WERI-Rb-1 (cell line): ENCODE measurements around the gene AGAP1.

Source experiments
- DNase-seq: peaks from one replicate; pipeline ENCODE4 v3.0.0-alpha.2; 2020
- H3K27ac ChIP-seq: fragments of 250-450 bp; sonication (Bioruptor Pico); 2 replicates; pipeline ENCODE4 v1.5.1; 2020; ENCODE audit warnings: mild to moderate bottlenecking, moderate library complexity
- H3K27me3 ChIP-seq: fragments of 250-450 bp; sonication (Bioruptor Pico); 2 replicates; pipeline ENCODE4 v1.5.1; 2021; ENCODE audit warnings: mild to moderate bottlenecking, low read depth, moderate library complexity; ENCODE audit not compliant: insufficient read depth, severe bottlenecking
- H3K36me3 ChIP-seq: fragments of 250-450 bp; sonication (Bioruptor Pico); 2 replicates; pipeline ENCODE4 v1.5.1; 2020; ENCODE audit warnings: mild to moderate bottlenecking, moderate library complexity
- H3K4me3 ChIP-seq: 2 replicates; pipeline ENCODE4 v1.5.1; 2011; ENCODE audit warnings: low read depth, mild to moderate bottlenecking, control low read depth, low read length
- H3K9me3 ChIP-seq: fragments of 250-450 bp; sonication (Bioruptor Pico); 2 replicates; pipeline ENCODE4 v1.5.1; 2021; ENCODE audit warnings: mild to moderate bottlenecking, moderate library complexity; ENCODE audit not compliant: severe bottlenecking
- TF ChIP-seq, protein P1 (sequence below): IDR thresholded peaks from 2 replicates; pipeline ENCODE4 v1.5.1; 2011; ENCODE audit warnings: low read depth, mild to moderate bottlenecking, control low read depth, inconsistent platforms, low read length

Gene AGAP1

DNA sequence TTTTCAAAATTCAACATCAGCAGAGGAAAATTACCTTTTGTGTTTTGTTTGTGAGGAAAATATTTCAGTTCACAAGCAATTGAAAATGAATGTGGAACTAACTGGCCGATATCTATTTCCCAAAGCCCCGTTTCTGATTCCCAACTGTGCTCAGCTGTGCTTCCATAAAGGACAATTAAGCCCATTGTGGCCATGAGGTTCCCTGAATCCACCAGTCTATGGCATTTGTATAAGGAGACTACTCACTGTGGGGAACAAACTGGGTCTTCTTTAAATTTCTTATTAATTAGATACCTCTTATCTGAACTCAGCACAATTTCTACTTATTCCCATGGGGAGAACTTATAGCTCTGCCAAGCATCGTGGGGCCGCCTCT is 31.4 kb upstream of the AGAP1 start:
- Histone ChIP-seq H3K9me3 (no peaks in the 10 kb centered on the region), H3K4me3 (no peak overlapping the region), H3K27ac (no peak overlapping the region), H3K36me3 (no peaks in the 10 kb centered on the region), H3K27me3 (no peaks in the 10 kb centered on the region)
- no peak for DNase-seq
- TF ChIP-seq, protein P1, sequence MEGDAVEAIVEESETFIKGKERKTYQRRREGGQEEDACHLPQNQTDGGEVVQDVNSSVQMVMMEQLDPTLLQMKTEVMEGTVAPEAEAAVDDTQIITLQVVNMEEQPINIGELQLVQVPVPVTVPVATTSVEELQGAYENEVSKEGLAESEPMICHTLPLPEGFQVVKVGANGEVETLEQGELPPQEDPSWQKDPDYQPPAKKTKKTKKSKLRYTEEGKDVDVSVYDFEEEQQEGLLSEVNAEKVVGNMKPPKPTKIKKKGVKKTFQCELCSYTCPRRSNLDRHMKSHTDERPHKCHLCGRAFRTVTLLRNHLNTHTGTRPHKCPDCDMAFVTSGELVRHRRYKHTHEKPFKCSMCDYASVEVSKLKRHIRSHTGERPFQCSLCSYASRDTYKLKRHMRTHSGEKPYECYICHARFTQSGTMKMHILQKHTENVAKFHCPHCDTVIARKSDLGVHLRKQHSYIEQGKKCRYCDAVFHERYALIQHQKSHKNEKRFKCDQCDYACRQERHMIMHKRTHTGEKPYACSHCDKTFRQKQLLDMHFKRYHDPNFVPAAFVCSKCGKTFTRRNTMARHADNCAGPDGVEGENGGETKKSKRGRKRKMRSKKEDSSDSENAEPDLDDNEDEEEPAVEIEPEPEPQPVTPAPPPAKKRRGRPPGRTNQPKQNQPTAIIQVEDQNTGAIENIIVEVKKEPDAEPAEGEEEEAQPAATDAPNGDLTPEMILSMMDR, result no peak

DNA sequence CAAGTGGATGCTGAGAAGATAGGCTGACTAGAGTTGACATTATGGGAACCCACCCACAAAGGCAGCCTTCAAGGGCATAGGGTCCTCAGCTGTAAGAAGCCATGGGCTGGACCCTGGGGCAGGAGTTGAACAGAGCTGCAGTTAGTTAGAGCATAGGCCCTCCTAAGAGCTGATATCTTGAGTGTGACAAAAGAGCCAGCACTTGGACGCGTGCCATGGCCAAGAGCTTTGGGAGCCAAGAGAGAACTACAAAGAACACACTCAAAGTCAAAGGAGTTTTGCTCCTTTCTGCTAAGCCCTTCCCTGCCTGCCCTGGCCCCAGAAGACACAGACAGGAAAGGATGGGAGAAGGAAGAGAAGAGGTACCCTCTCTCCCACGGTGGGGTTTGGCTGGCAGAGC is 29.9 kb upstream of the AGAP1 start:
- Histone ChIP-seq H3K4me3 (no peak overlapping the region), H3K36me3 (no peaks in the 10 kb centered on the region), H3K27ac (no peak overlapping the region), H3K9me3 (no peaks in the 10 kb centered on the region), H3K27me3 (no peaks in the 10 kb centered on the region)
- no peak for DNase-seq
- TF ChIP-seq, protein P1, result no peak

DNA sequence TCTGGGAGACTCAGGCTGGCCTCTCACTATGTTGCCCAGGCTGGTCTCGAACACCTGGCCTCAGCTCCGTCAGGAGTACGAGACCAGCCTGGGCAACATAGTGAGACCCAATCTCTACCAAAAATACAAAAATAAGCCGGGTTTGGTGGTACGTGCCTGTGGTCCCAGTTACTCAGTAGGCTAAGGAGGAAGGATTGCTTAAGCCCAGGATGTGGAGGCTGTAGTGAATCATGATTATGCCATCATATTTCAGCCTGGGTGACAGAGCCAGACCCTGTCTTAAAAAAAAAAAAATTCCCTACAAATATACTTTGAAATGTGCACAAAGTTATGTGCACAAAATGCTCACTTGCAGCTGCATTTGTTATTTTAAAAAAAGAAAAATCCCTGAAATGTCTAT is 26.3 kb upstream of the AGAP1 start:
- no peaks in the 10 kb centered on the region for H3K27me3 ChIP-seq
- H3K36me3 ChIP-seq, result no peaks in the 10 kb centered on the region
- no peak overlapping the region for H3K27ac ChIP-seq
- TF ChIP-seq, protein P1, result no peak
- no peak for DNase-seq
- H3K9me3 ChIP-seq, result no peaks in the 10 kb centered on the region
- H3K4me3 ChIP-seq, result no peak overlapping the region

DNA sequence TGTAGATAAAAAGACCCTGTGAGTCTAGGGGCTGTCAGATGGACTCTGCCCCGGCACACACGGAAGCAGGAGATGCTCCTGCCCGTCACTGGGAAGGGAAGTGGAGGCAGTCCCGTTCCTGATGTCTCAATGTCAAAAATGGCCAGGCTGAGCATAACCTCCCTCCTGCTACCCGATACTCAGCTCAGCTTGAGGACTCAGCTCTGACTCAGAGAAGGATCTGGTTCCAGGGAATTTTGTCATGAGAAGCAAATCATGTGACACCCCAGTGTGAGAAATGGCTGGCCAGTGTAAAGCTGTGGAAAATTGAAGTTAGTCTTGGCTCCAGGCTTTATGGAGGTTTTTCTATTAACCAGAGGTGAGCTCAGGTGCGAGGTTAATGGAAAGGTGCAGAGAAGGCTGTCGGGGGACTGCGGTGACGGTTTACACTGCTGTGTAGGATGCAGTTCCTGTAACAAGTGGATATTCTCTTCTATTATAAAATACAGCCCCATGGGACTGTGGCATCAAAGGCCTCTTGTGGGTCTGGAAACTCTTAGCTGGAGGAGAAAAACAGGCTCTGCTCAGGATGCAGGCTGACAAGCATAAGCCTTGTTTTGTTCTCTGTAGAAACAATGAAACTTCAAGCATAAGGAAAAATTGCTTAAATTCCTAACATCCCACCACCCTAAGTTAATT is 24.7 kb upstream of the AGAP1 start:
- H3K27me3 ChIP-seq, result no peaks in the 10 kb centered on the region
- TF ChIP-seq, protein P1, result no peak
- no peak for DNase-seq
- H3K27ac ChIP-seq, result no peak overlapping the region
- no peaks in the 10 kb centered on the region for H3K36me3 ChIP-seq
- no peak overlapping the region for H3K4me3 ChIP-seq
- H3K9me3 ChIP-seq, result no peaks in the 10 kb centered on the region

DNA sequence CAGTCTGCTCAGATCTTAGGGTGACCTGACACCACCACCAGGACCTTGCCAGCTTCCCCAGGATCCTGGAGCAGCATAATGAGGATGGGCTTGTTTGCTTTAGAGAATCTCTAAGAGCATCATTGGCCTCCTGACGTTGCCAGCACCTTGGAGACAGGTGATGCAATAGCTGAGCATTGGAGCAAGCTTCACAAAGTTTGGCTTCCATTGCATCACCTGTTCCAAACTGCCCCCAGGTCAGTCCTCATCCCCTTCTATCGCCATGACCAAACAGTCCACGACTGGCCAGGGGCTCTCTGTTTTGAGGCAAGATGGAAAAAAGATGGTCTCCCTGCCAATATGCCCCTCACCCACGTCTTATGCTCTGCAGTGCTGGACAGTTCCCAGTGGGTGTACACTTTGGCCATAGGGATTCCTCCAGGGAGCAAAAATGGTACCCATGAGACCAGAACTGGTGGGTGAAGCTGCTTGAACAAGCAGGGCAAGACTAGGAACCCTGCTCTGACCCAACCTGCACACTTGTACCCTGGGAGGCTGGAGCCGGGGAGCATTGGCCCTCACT is 22.6 kb upstream of the AGAP1 start:
- H3K4me3 ChIP-seq, result no peak overlapping the region
- H3K36me3 ChIP-seq, result no peaks in the 10 kb centered on the region
- H3K27me3 ChIP-seq, result no peaks in the 10 kb centered on the region
- TF ChIP-seq, protein P1, result no peak
- H3K27ac ChIP-seq, result no peak overlapping the region
- no peak for DNase-seq
- peaks cover 10% of the 10 kb centered on the region for H3K9me3 ChIP-seq

DNA sequence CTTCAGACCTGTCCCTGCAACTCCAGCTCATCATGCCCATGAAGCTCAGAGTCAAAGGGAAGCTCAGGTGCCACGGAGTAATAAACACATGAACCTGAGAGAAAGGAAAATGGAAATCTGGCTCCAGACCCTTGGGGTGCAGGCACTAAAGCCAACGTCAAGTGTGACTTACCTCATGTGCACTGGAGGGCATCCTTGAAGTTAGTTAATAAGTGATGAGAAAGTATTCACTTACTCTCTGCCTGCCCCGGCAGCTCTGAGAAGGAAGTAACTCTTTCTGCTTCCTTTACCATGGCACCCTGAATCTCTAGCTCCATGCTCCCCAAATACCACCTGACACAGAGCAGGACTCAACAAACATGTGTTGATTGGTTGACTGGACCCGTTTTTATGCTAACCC is 21.4 kb upstream of the AGAP1 start:
- TF ChIP-seq, protein P1, result no peak
- H3K36me3 ChIP-seq, result no peaks in the 10 kb centered on the region
- no peak for DNase-seq
- no peak overlapping the region for H3K4me3 ChIP-seq
- H3K9me3 ChIP-seq, result peaks cover 11% of the 10 kb centered on the region
- H3K27ac ChIP-seq, result no peak overlapping the region
- H3K27me3 ChIP-seq, result no peaks in the 10 kb centered on the region
